Mesenchymal stem cell (in vitro differentiated cells and primary cell): ENCODE measurements around the gene LRFN2.
A peak's percentile ranks its signal among the peaks of the same experiment; 100 is the strongest.

ENCODE experiments used
- DNase-seq: peaks from one replicate; pipeline ENCODE4 v3.0.0-alpha.2; 2013
- H2AFZ ChIP-seq: one replicate; pipeline ENCODE4 v1.6.1; 2013; ENCODE audit warnings: low read depth, mild to moderate bottlenecking, control low read depth, inconsistent platforms, low read length, moderate library complexity
- H2AK5ac ChIP-seq: 2 replicates; pipeline ENCODE4 v1.6.1; 2013; ENCODE audit warnings: low read length, moderate library complexity, mild to moderate bottlenecking, inconsistent platforms; ENCODE audit not compliant: severe bottlenecking
- H2BK120ac ChIP-seq: one replicate; pipeline ENCODE4 v1.6.1; 2013; ENCODE audit warnings: low read depth, mild to moderate bottlenecking, inconsistent platforms, low read length, moderate library complexity
- H2BK12ac ChIP-seq, 2 experiments: one replicate each; pipeline ENCODE4 v1.6.1; 2013; ENCODE audit warnings: inconsistent platforms in 2 of 2, low read length in 2 of 2, mild to moderate bottlenecking in 2 of 2, moderate library complexity in 2 of 2, control low read depth in 1 of 2
- H2BK15ac ChIP-seq: one replicate; pipeline ENCODE4 v1.6.1; 2013; ENCODE audit warnings: mild to moderate bottlenecking, low read depth, inconsistent platforms; ENCODE audit not compliant: poor library complexity, severe bottlenecking
- H2BK5ac ChIP-seq: 2 replicates; pipeline ENCODE4 v1.6.1; 2013; ENCODE audit warnings: low read depth, mild to moderate bottlenecking, low read length, control low read depth, inconsistent platforms; ENCODE audit not compliant: poor library complexity, severe bottlenecking
- H3K14ac ChIP-seq, 2 experiments: one replicate each; pipeline ENCODE4 v1.6.1; 2013; ENCODE audit warnings: inconsistent platforms in 2 of 2, low read length in 2 of 2, control low read depth in 1 of 2, mild to moderate bottlenecking in 1 of 2, moderate library complexity in 1 of 2
- H3K18ac ChIP-seq, 2 experiments: one replicate each; pipeline ENCODE4 v1.6.1; 2013; ENCODE audit warnings: inconsistent platforms in 2 of 2, low read length in 2 of 2, control low read depth in 1 of 2, low read depth in 1 of 2, mild to moderate bottlenecking in 1 of 2
- H3K23ac ChIP-seq, 2 experiments: one replicate each; pipeline ENCODE4 v1.6.1; 2013; ENCODE audit warnings: inconsistent platforms in 2 of 2, low read length in 2 of 2, mild to moderate bottlenecking in 2 of 2, moderate library complexity in 2 of 2, control low read depth in 1 of 2
- H3K27ac ChIP-seq: 2 replicates; pipeline ENCODE4 v1.5.1; 2013; ENCODE audit warnings: mild to moderate bottlenecking, moderate library complexity, low read length, control low read depth, inconsistent platforms; ENCODE audit not compliant: poor library complexity, severe bottlenecking
- H3K27me3 ChIP-seq, 2 experiments: 2 replicates each; pipeline versions ENCODE4 v1.6.1 to v1.7.0; 2013; ENCODE audit warnings: low read length in 2 of 2, mild to moderate bottlenecking in 2 of 2, moderate library complexity in 2 of 2, control low read depth in 1 of 2, inconsistent platforms in 1 of 2; ENCODE audit not compliant: control insufficient read depth in 1 of 2, insufficient read depth in 1 of 2
- H3K36me3 ChIP-seq, 2 experiments: 2 replicates each; pipeline versions ENCODE4 v1.6.1 to v1.7.0; 2013; ENCODE audit warnings: low read length in 2 of 2, control low read depth in 1 of 2, inconsistent platforms in 1 of 2, low read depth in 1 of 2, mild to moderate bottlenecking in 1 of 2; ENCODE audit not compliant: insufficient read depth in 2 of 2, control insufficient read depth in 1 of 2
- H3K4ac ChIP-seq, 2 experiments: one replicate each; pipeline ENCODE4 v1.6.1; 2013; ENCODE audit warnings: inconsistent platforms in 2 of 2, low read length in 2 of 2, mild to moderate bottlenecking in 2 of 2, moderate library complexity in 2 of 2, control low read depth in 1 of 2, low read depth in 1 of 2
- H3K4me1 ChIP-seq: 2 replicates; pipeline ENCODE4 v1.6.1; 2013; ENCODE audit warnings: low read depth, low read length, control low read depth; ENCODE audit not compliant: control insufficient read depth, insufficient read depth
- H3K4me2 ChIP-seq: 2 replicates; pipeline ENCODE4 v1.6.1; 2013; ENCODE audit warnings: low read length, mild to moderate bottlenecking, inconsistent platforms; ENCODE audit not compliant: poor library complexity, severe bottlenecking
- H3K4me3 ChIP-seq, 2 experiments: 2 replicates each; pipeline versions ENCODE4 v1.5.1 to v1.7.0; 2013; ENCODE audit warnings: low read length in 2 of 2, mild to moderate bottlenecking in 2 of 2, control low read depth in 1 of 2, low read depth in 1 of 2; ENCODE audit not compliant: insufficient read depth in 1 of 2
- H3K79me1 ChIP-seq: replicated peaks from 2 replicates; pipeline ENCODE4 v1.6.1; 2013; ENCODE audit warnings: mild to moderate bottlenecking, control low read depth, low read length, inconsistent platforms; ENCODE audit not compliant: poor library complexity, severe bottlenecking
- H3K9ac ChIP-seq: 2 replicates; pipeline ENCODE4 v1.7.0; 2013; ENCODE audit warnings: mild to moderate bottlenecking, low read length, moderate library complexity
- H3K9me3 ChIP-seq: 2 replicates; pipeline ENCODE4 v1.7.0; 2013; ENCODE audit warnings: mild to moderate bottlenecking, low read length; ENCODE audit not compliant: control insufficient read depth
- H4K8ac ChIP-seq: one replicate; pipeline ENCODE4 v1.6.1; 2013; ENCODE audit warnings: inconsistent platforms, mild to moderate bottlenecking, low read length, moderate library complexity
- H4K91ac ChIP-seq: one replicate; pipeline ENCODE4 v1.6.1; 2013; ENCODE audit warnings: mild to moderate bottlenecking, low read length, inconsistent platforms
- WGBS: methylation state at CpG from one replicate; pipeline ENCODE4 v1.1.7; 2013; ENCODE audit warnings: mixed read lengths; 5-methylcytosine and 5-hydroxymethylcytosine counted together

Gene LRFN2

DNA sequence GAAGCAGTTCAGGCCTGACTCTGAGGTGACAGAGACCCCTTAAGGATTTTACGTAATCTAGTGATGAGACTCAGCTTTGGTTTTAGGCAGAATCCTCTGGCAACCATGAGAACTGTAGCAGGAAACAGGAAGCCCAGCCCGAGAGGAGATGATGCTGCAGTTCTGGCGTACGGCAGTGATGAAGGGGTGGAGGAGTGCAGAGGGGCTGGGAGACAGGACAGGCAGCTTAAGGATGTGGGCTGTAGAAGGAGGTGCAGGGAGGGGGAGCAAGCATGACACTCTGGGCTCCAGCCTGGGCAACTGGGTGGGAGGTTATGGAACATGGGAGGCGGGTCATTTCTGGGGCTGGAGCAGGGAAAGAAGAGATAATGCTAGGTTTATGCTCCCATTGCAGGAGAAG lies 67.1 kb downstream of the LRFN2 start:
- no peak overlapping the region for H3K14ac ChIP-seq
- no peak overlapping the region for H4K8ac ChIP-seq
- peaks cover 0 to 54% of the 10 kb centered on the region in 2 experiments for H3K27me3 ChIP-seq
- no peaks in the 10 kb centered on the region for H3K4me1 ChIP-seq
- 74% methylated on average over 5 of the region's 5 CpGs for WGBS
- no peaks in the 10 kb centered on the region for H3K79me1 ChIP-seq
- H3K9ac ChIP-seq: no peak overlapping the region
- no peak overlapping the region for H2BK120ac ChIP-seq
- no peak overlapping the region for H3K18ac ChIP-seq
- H2BK5ac ChIP-seq: no peak overlapping the region
- no peak overlapping the region for H3K27ac ChIP-seq
- no peak overlapping the region for H2AK5ac ChIP-seq
- H2BK12ac ChIP-seq: no peak overlapping the region
- no peak overlapping the region for H3K4me2 ChIP-seq
- H3K36me3 ChIP-seq: no peaks in the 10 kb centered on the region
- no peak overlapping the region for H2AFZ ChIP-seq
- H3K9me3 ChIP-seq: peaks cover 4% of the 10 kb centered on the region
- no peak for DNase-seq
- peak overlapping the region; percentile 20 for H4K91ac ChIP-seq
- H2BK15ac ChIP-seq: no peak overlapping the region
- H3K4me3 ChIP-seq: no peak overlapping the region
- no peak overlapping the region for H3K4ac ChIP-seq
- H3K23ac ChIP-seq: no peak overlapping the region

DNA sequence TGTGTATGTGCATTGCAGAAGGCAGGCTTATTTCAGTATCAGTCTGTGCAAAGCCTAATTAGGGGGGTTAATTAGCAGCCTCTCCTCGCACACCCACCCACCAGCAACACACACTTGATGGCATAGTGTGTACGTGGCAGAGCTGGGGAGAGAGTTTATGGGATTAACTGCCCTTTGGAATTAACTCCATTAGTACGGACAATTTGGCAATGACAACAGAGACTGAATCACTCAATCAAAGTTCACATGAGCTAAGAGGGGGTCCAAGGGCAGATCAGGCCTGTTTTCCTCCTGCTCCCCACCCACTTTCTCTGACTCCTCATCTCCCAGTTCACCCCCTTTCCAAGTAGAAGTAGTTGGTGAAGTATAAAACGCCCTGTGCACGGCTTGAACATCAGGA lies 69.5 kb downstream of the LRFN2 start:
- H3K36me3 ChIP-seq: no peaks in the 10 kb centered on the region
- H3K18ac ChIP-seq: no peak overlapping the region
- H3K9me3 ChIP-seq: peaks cover 4% of the 10 kb centered on the region
- H3K14ac ChIP-seq: no peak overlapping the region
- H3K4ac ChIP-seq: no peak overlapping the region
- H4K8ac ChIP-seq: no peak overlapping the region
- H3K4me3 ChIP-seq: no peak overlapping the region
- WGBS: 81% methylated on average over 2 of the region's 5 CpGs
- H3K4me1 ChIP-seq: no peaks in the 10 kb centered on the region
- H2BK5ac ChIP-seq: no peak overlapping the region
- H2BK12ac ChIP-seq: no peak overlapping the region
- no peak overlapping the region for H3K4me2 ChIP-seq
- H3K79me1 ChIP-seq: no peaks in the 10 kb centered on the region
- DNase-seq: no peak
- H2BK120ac ChIP-seq: no peak overlapping the region
- H3K27me3 ChIP-seq: peaks cover 0 to 51% of the 10 kb centered on the region in 2 experiments
- H2AK5ac ChIP-seq: no peak overlapping the region
- H3K9ac ChIP-seq: no peak overlapping the region
- no peak overlapping the region for H2BK15ac ChIP-seq
- H3K27ac ChIP-seq: no peak overlapping the region
- H2AFZ ChIP-seq: no peak overlapping the region
- no peak overlapping the region for H3K23ac ChIP-seq
- no peak overlapping the region for H4K91ac ChIP-seq

DNA sequence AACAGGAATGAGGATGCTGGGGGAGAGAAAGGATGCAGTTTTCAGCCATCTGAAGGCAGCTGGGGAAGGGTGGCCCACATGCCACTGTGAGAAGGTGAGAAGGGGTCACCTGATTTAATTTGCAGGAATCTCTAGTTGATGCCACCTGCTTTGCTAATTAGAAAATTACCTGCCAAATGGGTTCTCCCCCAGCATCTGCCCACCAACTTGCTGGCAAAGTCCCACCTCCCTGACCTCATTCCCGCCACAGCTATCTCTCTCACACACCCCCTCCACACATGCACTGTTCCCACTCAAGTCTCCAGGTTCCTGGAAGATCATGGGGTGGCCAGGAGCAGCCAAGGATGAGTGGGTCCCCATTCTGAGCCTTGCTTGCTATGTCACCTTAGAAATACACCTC lies 70.7 kb downstream of the LRFN2 start:
- Histone ChIP-seq H2AK5ac (no peak overlapping the region), H2BK12ac (no peak overlapping the region), H3K36me3 (no peaks in the 10 kb centered on the region), H2AFZ (no peak overlapping the region), H3K4me2 (no peak overlapping the region), H3K23ac (no peak overlapping the region), H4K91ac (no peak overlapping the region), H3K27me3 (peaks cover 0 to 42% of the 10 kb centered on the region in 2 experiments), H3K9me3 (peaks cover 4% of the 10 kb centered on the region), H2BK15ac (no peak overlapping the region), H3K4me1 (no peaks in the 10 kb centered on the region), H2BK120ac (no peak overlapping the region), H3K14ac (no peak overlapping the region), H2BK5ac (no peak overlapping the region), H4K8ac (no peak overlapping the region), H3K27ac (no peak overlapping the region), H3K4ac (no peak overlapping the region), H3K79me1 (no peaks in the 10 kb centered on the region), H3K9ac (no peak overlapping the region), H3K4me3 (no peak overlapping the region), H3K18ac (no peak overlapping the region)
- no peak for DNase-seq
- 84% methylated on average over 1 of the region's 1 CpG for WGBS

DNA sequence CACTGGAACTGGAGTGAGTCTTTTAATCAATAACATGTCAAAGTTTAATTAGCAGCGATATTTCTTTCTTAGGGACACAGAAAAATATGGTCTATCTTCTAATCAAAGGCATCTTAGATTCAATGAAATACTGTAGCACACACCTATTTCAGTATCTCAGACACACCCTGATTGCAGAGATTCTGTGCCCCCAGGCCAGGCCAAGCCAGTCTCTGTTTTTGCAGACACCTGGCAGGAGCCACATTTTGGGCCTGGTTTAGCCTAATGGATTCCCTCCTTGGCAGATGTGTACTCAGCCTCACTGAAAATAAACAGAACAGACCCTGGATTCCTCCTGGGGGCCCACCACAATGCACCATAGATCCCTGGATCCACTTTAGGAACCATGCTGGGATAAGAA lies 74.8 kb downstream of the LRFN2 start:
- Histone ChIP-seq H2BK12ac (no peak overlapping the region), H3K79me1 (no peaks in the 10 kb centered on the region), H3K36me3 (no peaks in the 10 kb centered on the region), H3K9me3 (no peaks in the 10 kb centered on the region), H2BK15ac (no peak overlapping the region), H3K4ac (no peak overlapping the region), H3K27me3 (peaks cover 0 to 8% of the 10 kb centered on the region in 2 experiments), H4K8ac (no peak overlapping the region), H3K9ac (no peak overlapping the region), H3K23ac (no peak overlapping the region), H3K18ac (no peak overlapping the region), H2AK5ac (no peak overlapping the region), H2BK120ac (no peak overlapping the region), H3K4me2 (no peak overlapping the region), H3K27ac (no peak overlapping the region), H4K91ac (no peak overlapping the region), H3K4me1 (no peaks in the 10 kb centered on the region), H2AFZ (no peak overlapping the region), H3K14ac (no peak overlapping the region), H3K4me3 (no peak overlapping the region), H2BK5ac (no peak overlapping the region)
- 100% methylated on average over 1 of the region's 1 CpG for WGBS
- no peak for DNase-seq
